ENCODE measurements around the gene CDK6.

CDK6 gene

GRCh38 chr7:92696584-92696983, 139.8 kb downstream of the CDK6 start:
- no peak overlapping the region for H3K4me2 ChIP-seq (ENCODE audit: insufficient read depth, low read length)
- ATAC-seq (ENCODE audit: insufficient read depth, low read depth) (no peak), DNase-seq (no peak)
- peaks cover 80% of the 10 kb centered on the region for H3K36me3 ChIP-seq (ENCODE audit: insufficient read depth, low read length)
- H3K9ac ChIP-seq (ENCODE audit: low read depth, low read length), result no peak overlapping the region
- no peak overlapping the region for H2AFZ ChIP-seq (ENCODE audit: low read depth, low read length)
- no peaks in the 10 kb centered on the region for H3K27me3 ChIP-seq (ENCODE audit: insufficient read depth, low read length, poor library complexity)
- TF ChIP-seq EZH2 (IDR thresholded peaks at IDR 0.05; ENCODE audit: borderline replicate concordance, low read depth, low read length, severe bottlenecking), result no peak
- TF ChIP-seq CTCF (IDR thresholded peaks at IDR 0.05; ENCODE audit: borderline replicate concordance, extremely low read depth, low read length, poor library complexity, severe bottlenecking), result no peak
- H3K4me1 ChIP-seq (ENCODE audit: insufficient read depth, low read length), result peaks cover 82% of the 10 kb centered on the region
- peak overlapping the region; percentile 59 for H3K27ac ChIP-seq (ENCODE audit: low read length)
- H3K4me3 ChIP-seq (ENCODE audit: low read depth in 1 of 2, low read length in 2 of 2), result no peak overlapping the region
- H4K20me1 ChIP-seq (ENCODE audit: insufficient read depth, low read length), result peaks cover 20% of the 10 kb centered on the region; the same call in 1 of the 2 replicates
- H3K79me2 ChIP-seq (ENCODE audit: insufficient read depth, low read length), result peaks cover 98% of the 10 kb centered on the region
- no peaks in the 10 kb centered on the region for H3K9me3 ChIP-seq (ENCODE audit: insufficient read depth, low read length, severe bottlenecking)

GRCh38 chr7:92695308-92696261, 140.8 kb downstream of the CDK6 start:
- Histone ChIP-seq H2AFZ (ENCODE audit: low read depth, low read length) (no peak overlapping the region), H3K4me3 (ENCODE audit: low read depth in 1 of 2, low read length in 2 of 2) (no peak overlapping the region), H3K27me3 (ENCODE audit: insufficient read depth, low read length, poor library complexity) (no peaks in the 10 kb centered on the region), H3K4me2 (ENCODE audit: insufficient read depth, low read length) (no peak overlapping the region), H4K20me1 (ENCODE audit: insufficient read depth, low read length) (peaks cover 15% of the 10 kb centered on the region; the same call in 1 of the 2 replicates), H3K79me2 (ENCODE audit: insufficient read depth, low read length) (peaks cover 100% of the 10 kb centered on the region), H3K9me3 (ENCODE audit: insufficient read depth, low read length, severe bottlenecking) (no peaks in the 10 kb centered on the region), H3K9ac (ENCODE audit: low read depth, low read length) (no peak overlapping the region), H3K4me1 (ENCODE audit: insufficient read depth, low read length) (peaks cover 92% of the 10 kb centered on the region), H3K36me3 (ENCODE audit: insufficient read depth, low read length) (peaks cover 81% of the 10 kb centered on the region), H3K27ac (ENCODE audit: low read length) (peak overlapping the region; percentile 29)
- DNase-seq, result no peak
- TF ChIP-seq EZH2 (IDR thresholded peaks at IDR 0.05; ENCODE audit: borderline replicate concordance, low read depth, low read length, severe bottlenecking), result no peak
- TF ChIP-seq CTCF (IDR thresholded peaks at IDR 0.05; ENCODE audit: borderline replicate concordance, extremely low read depth, low read length, poor library complexity, severe bottlenecking), result no peak
- ATAC-seq (ENCODE audit: insufficient read depth, low read depth), result no peak

GRCh38 chr7:92694211-92694610, 142.2 kb downstream of the CDK6 start:
- TF ChIP-seq CTCF (IDR thresholded peaks at IDR 0.05; ENCODE audit: borderline replicate concordance, extremely low read depth, low read length, poor library complexity, severe bottlenecking) (no peak), EZH2 (IDR thresholded peaks at IDR 0.05; ENCODE audit: borderline replicate concordance, low read depth, low read length, severe bottlenecking) (no peak)
- peak overlapping the region; percentile 61 for H3K27ac ChIP-seq (ENCODE audit: low read length)
- H3K9ac ChIP-seq (ENCODE audit: low read depth, low read length), result no peak overlapping the region
- peaks cover 2% of the 10 kb centered on the region for H3K9me3 ChIP-seq (ENCODE audit: insufficient read depth, low read length, severe bottlenecking)
- H4K20me1 ChIP-seq (ENCODE audit: insufficient read depth, low read length), result peaks cover 3% of the 10 kb centered on the region; the same call in 1 of the 2 replicates
- H2AFZ ChIP-seq (ENCODE audit: low read depth, low read length), result no peak overlapping the region
- peaks cover 92% of the 10 kb centered on the region for H3K4me1 ChIP-seq (ENCODE audit: insufficient read depth, low read length)
- H3K4me2 ChIP-seq (ENCODE audit: insufficient read depth, low read length), result no peak overlapping the region
- ATAC-seq (ENCODE audit: insufficient read depth, low read depth), result no peak
- H3K27me3 ChIP-seq (ENCODE audit: insufficient read depth, low read length, poor library complexity), result no peaks in the 10 kb centered on the region
- peaks cover 100% of the 10 kb centered on the region for H3K79me2 ChIP-seq (ENCODE audit: insufficient read depth, low read length)
- H3K36me3 ChIP-seq (ENCODE audit: insufficient read depth, low read length), result peaks cover 81% of the 10 kb centered on the region
- DNase-seq, result no peak
- H3K4me3 ChIP-seq (ENCODE audit: low read depth in 1 of 2, low read length in 2 of 2), result no peak overlapping the region
